H1 (cell line): Measurements from ENCODE around the gene GUCY1A2. TPM values are rescaled to one million over a fixed set of nuclear protein-coding genes. Genes with fewer than 3 reads are reported as not detected.

Experiments used
- CTCF ChIA-PET: fragments of 300-600 bp; sonication (Branson Sonifier 250); formaldehyde crosslinking; loops from one replicate; lab custom pipeline; 2021; ENCODE audit not compliant: partially characterized antibody; lab: Charles Lee
- POLR2A ChIA-PET: fragments of 300-600 bp; sonication (Branson Sonifier 250); formaldehyde crosslinking; loops from one replicate; lab custom pipeline; 2021; ENCODE audit warnings: inconsistent platforms; ENCODE audit not compliant: partially characterized antibody; lab: Charles Lee
- DNase-seq, 2 experiments: peaks; one replicate each; pipeline versions ENCODE4 v3.0.0 to v3.0.0-alpha.2; 2010 to 2022; ENCODE audit warnings: low spot score in 2 of 2, low read depth in 1 of 2, mixed read lengths in 1 of 2
- FAIRE-seq: peaks from 2 replicates; lab custom pipeline; 2011; peaks lifted over from hg19 to GRCh38; lab: Jason Lieb, UNC
- H2AFZ ChIP-seq: 2 replicates; pipeline ENCODE4 v1.8.1; 2012; ENCODE audit warnings: low read length, inconsistent platforms
- H2AK5ac ChIP-seq: 2 replicates; pipeline ENCODE4 v1.6.1; 2013; ENCODE audit warnings: low read depth, low read length
- H2BK120ac ChIP-seq: replicated peaks from 2 replicates; pipeline ENCODE3; 2013; ENCODE audit warnings: low read depth, low read length, inconsistent platforms
- H2BK12ac ChIP-seq: 2 replicates; pipeline ENCODE4 v1.6.1; 2013; ENCODE audit warnings: low read depth, low read length
- H2BK15ac ChIP-seq: 2 replicates; pipeline ENCODE4 v1.6.1; 2013; ENCODE audit warnings: low read length
- H2BK20ac ChIP-seq: 2 replicates; pipeline ENCODE4 v1.6.1; 2013; ENCODE audit warnings: low read length
- H2BK5ac ChIP-seq: 2 replicates; pipeline ENCODE4 v1.6.1; 2013; ENCODE audit warnings: low read depth, low read length
- H3K14ac ChIP-seq: 2 replicates; pipeline ENCODE4 v1.6.1; 2013; ENCODE audit warnings: inconsistent platforms; ENCODE audit not compliant: insufficient read length
- H3K18ac ChIP-seq: 2 replicates; pipeline ENCODE4 v1.6.1; 2013; ENCODE audit warnings: low read length; ENCODE audit errors: extremely low read depth
- H3K23ac ChIP-seq: 2 replicates; pipeline ENCODE4 v1.6.1; 2013; ENCODE audit warnings: inconsistent platforms; ENCODE audit not compliant: insufficient read length
- H3K23me2 ChIP-seq: 2 replicates; pipeline ENCODE4 v1.6.1; 2013; ENCODE audit warnings: low read depth, low read length
- H3K27ac ChIP-seq: 2 replicates; pipeline ENCODE4 v1.6.1; 2011; ENCODE audit warnings: low read depth, low read length, inconsistent platforms
- H3K27me3 ChIP-seq, 4 experiments: replicated peaks in 1 of 4; 1 replicate in 1 of 4; 2 replicates in 3 of 4; pipeline versions ENCODE4 v1.6.1 to v1.8.1; 2011 to 2013; ENCODE audit warnings: low read length in 3 of 4, mild to moderate bottlenecking in 3 of 4, inconsistent platforms in 2 of 4, mixed read lengths in 2 of 4, moderate library complexity in 1 of 4; ENCODE audit not compliant: control insufficient read depth in 3 of 4, insufficient read depth in 3 of 4; ENCODE audit errors: extremely low read depth in 1 of 4
- H3K36me3 ChIP-seq, 4 experiments: 2 replicates each; pipeline versions ENCODE4 v1.6.1 to v1.8.1; 2011 to 2013; ENCODE audit warnings: mild to moderate bottlenecking in 4 of 4, low read length in 3 of 4, moderate library complexity in 2 of 4, control low read depth in 1 of 4, inconsistent platforms in 1 of 4; ENCODE audit not compliant: insufficient read depth in 4 of 4, control insufficient read depth in 2 of 4
- H3K4ac ChIP-seq: replicated peaks from 2 replicates; pipeline ENCODE3; 2013; ENCODE audit warnings: low read length, low read depth, mixed read lengths, inconsistent platforms; ENCODE audit not compliant: insufficient read length
- H3K4me1 ChIP-seq, 4 experiments: replicated peaks in 1 of 4; 1 replicate in 1 of 4; 2 replicates in 3 of 4; pipeline versions ENCODE4 v1.6.1 to v1.8.1; 2011 to 2013; ENCODE audit warnings: low read length in 3 of 4, inconsistent platforms in 2 of 4, mixed read lengths in 1 of 4; ENCODE audit not compliant: insufficient read depth in 4 of 4, control insufficient read depth in 3 of 4
- H3K4me2 ChIP-seq, 2 experiments: 2 replicates each; pipeline versions ENCODE4 v1.6.1 to v1.8.1; 2011 to 2013; ENCODE audit warnings: low read depth in 2 of 2, low read length in 2 of 2, control low read depth in 1 of 2, inconsistent platforms in 1 of 2, mild to moderate bottlenecking in 1 of 2; ENCODE audit not compliant: insufficient read depth in 1 of 2
- H3K4me3 ChIP-seq, 4 experiments: fragments of 200-600, 300-600 bp in 1 of 4; sonication (generic), shearing (Covaris generic), sonication (Bioruptor Twin) in 1 of 4; 2 replicates each; pipeline versions ENCODE4 v1.5.1 to v1.8.1; 2011 to 2016; ENCODE audit warnings: low read length in 4 of 4, low read depth in 3 of 4, control low read depth in 2 of 4, inconsistent platforms in 2 of 4, mild to moderate bottlenecking in 2 of 4, mixed read lengths in 1 of 4, moderate library complexity in 1 of 4; ENCODE audit not compliant: insufficient read depth in 2 of 4; ENCODE audit errors: extremely low read depth in 1 of 4
- H3K56ac ChIP-seq: replicated peaks from 2 replicates; pipeline ENCODE3; 2013; ENCODE audit warnings: low read depth, mild to moderate bottlenecking, mixed read lengths, low read length, inconsistent platforms; ENCODE audit not compliant: insufficient read length
- H3K79me1 ChIP-seq: 2 replicates; pipeline ENCODE4 v1.6.1; 2013; ENCODE audit warnings: low read depth, low read length, control low read depth
- H3K79me2 ChIP-seq, 2 experiments: 2 replicates each; pipeline versions ENCODE4 v1.6.1 to v1.8.1; 2012 to 2013; ENCODE audit warnings: low read length in 2 of 2, mild to moderate bottlenecking in 2 of 2, inconsistent platforms in 1 of 2; ENCODE audit not compliant: insufficient read depth in 2 of 2, control insufficient read depth in 1 of 2
- H3K9ac ChIP-seq, 4 experiments: replicated peaks in 1 of 4; 1 replicate in 1 of 4; 2 replicates in 3 of 4; pipeline versions ENCODE4 v1.6.1 to v1.8.1; 2011 to 2013; ENCODE audit warnings: low read depth in 3 of 4, low read length in 3 of 4, control low read depth in 2 of 4, mild to moderate bottlenecking in 2 of 4, moderate library complexity in 2 of 4, inconsistent platforms in 1 of 4; ENCODE audit errors: extremely low read depth in 1 of 4
- H3K9me3 ChIP-seq, 2 experiments: 2 replicates each; pipeline versions ENCODE4 v1.6.1 to v1.8.1; 2012 to 2013; ENCODE audit warnings: mild to moderate bottlenecking in 2 of 2, moderate library complexity in 2 of 2, control low read depth in 1 of 2, inconsistent platforms in 1 of 2, low read depth in 1 of 2, low read length in 1 of 2, mixed read lengths in 1 of 2; ENCODE audit not compliant: insufficient read depth in 2 of 2
- H4K20me1 ChIP-seq, 2 experiments: replicated peaks in 1 of 2; 2 replicates each; pipeline versions ENCODE3 to v1.8.1; 2011 to 2013; ENCODE audit warnings: inconsistent platforms in 2 of 2, low read length in 2 of 2, mild to moderate bottlenecking in 1 of 2; ENCODE audit not compliant: insufficient read depth in 2 of 2, control insufficient read depth in 1 of 2
- H4K5ac ChIP-seq: 2 replicates; pipeline ENCODE4 v1.6.1; 2013; ENCODE audit warnings: low read length, low read depth, mixed read lengths, inconsistent platforms; ENCODE audit not compliant: insufficient read length
- H4K8ac ChIP-seq: 2 replicates; pipeline ENCODE4 v1.8.0; 2013; ENCODE audit warnings: mild to moderate bottlenecking, moderate library complexity, low read length, inconsistent platforms; ENCODE audit not compliant: insufficient read depth; ENCODE audit errors: extremely low read depth
- H4K91ac ChIP-seq: replicated peaks from 2 replicates; pipeline ENCODE3; 2013; ENCODE audit warnings: low read length, mixed read lengths, inconsistent platforms; ENCODE audit not compliant: insufficient read length
- EGR1 ChIP-seq: IDR thresholded peaks from 2 replicates; pipeline ENCODE4 v1.6.1; 2011; ENCODE audit warnings: low read depth, low read length, borderline replicate concordance
- SP1 ChIP-seq: IDR thresholded peaks from 2 replicates; pipeline ENCODE4 v1.6.1; 2011; ENCODE audit warnings: low read depth, low read length
- polyA plus RNA-seq, 7 experiments: library from polyadenylated mRNA; depleted of rRNA in 3 of 7; stranded (reverse) in 5 of 7; unstranded in 2 of 7; fragments of >200 nt in 5 of 7; fragments of 200-250 nt in 2 of 7; gene quantifications; 1 replicate in 5 of 7; 2 replicates in 1 of 7; 4 replicates in 1 of 7; pipeline versions ENCODE4 v1.2.1 to v1.2.3, GENCODE V29; 2011 to 2013; ENCODE audit warnings: missing spikeins in 2 of 7, mixed read lengths in 2 of 7
- total RNA-seq: library from RNA; stranded (reverse); fragmentation: NEBNext Ultra II Directional; extraction: Animal tissue kit (Norgen Biotek cat#: 25700); gene quantifications from 2 replicates; pipeline ENCODE4 v1.2.1, GENCODE V29; 2021

Gene GUCY1A2
- total and polyA plus RNA-seq, 2 of the 8 experiments (the other 6 are each of a cell fraction or from before 2014, with no cell fraction given), result 0.11 to 1.9 TPM

DNA sequence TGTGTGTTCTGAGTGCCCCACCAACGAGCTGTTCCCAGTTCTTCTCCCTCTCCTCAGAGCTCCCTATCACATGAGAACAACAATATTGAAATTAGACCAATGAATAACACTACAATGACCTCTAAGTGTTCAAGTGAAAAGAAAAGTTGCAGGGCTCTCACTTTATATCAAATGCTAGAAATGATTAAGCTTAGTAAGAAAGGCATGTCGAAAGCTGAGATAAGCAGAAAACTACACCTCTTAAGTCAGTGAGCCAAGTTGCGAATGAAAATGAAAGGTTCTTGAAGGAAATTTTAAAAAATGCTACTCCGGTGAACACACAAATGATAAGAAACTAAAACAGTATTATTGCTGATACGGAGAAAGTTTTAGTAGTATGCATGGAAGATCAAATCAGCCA, 199.8 kb downstream of the GUCY1A2 start (continued):
- TF ChIP-seq SP1 (no peak), EGR1 (no peak)

DNA sequence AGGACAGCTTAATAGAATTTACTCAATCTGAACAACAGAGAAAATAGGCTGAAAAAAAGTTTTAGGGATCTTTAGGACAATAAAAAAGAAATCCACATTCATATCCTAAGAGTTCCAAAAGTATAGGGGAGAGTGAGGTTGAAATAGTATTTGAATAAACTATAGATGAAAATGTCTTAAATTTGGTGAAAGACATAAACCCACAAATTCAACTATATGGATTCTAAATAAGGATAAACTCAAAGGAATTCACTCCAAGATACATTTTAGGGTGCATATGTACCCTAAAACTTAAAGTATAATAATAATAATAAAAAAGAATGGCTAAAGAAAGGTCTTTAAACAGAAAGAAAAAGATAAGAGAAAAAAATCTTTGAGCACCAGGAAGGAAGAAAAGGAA, 203.1 kb downstream of the GUCY1A2 start:
- H2BK15ac ChIP-seq, result no peak overlapping the region

More for the DNA sequence above, 203.1 kb downstream of the GUCY1A2 start:
- Histone ChIP-seq H3K9ac (no peak overlapping the region), H3K9me3 (no peaks in the 10 kb centered on the region), H4K91ac (no peak overlapping the region), H3K14ac (no peak overlapping the region), H2AFZ (no peak overlapping the region), H3K36me3 (no peaks in the 10 kb centered on the region), H3K27ac (no peak overlapping the region), H2BK120ac (no peak overlapping the region), H3K4me2 (no peak overlapping the region), H3K56ac (no peak overlapping the region), H3K27me3 (no peaks in the 10 kb centered on the region), H4K5ac (no peak overlapping the region), H3K18ac (no peak overlapping the region), H2BK12ac (no peak overlapping the region), H2BK20ac (no peak overlapping the region), H3K4ac (no peak overlapping the region), H3K4me3 (no peak overlapping the region), H3K79me1 (no peaks in the 10 kb centered on the region), H3K23me2 (no peaks in the 10 kb centered on the region), H2BK5ac (no peak overlapping the region), H4K20me1 (no peaks in the 10 kb centered on the region), H3K79me2 (no peaks in the 10 kb centered on the region), H3K4me1 (no peaks in the 10 kb centered on the region), H3K23ac (no peak overlapping the region), H4K8ac (no peak overlapping the region), H2AK5ac (no peak overlapping the region)
- FAIRE-seq, result no peak
- POLR2A ChIA-PET, result no interaction called here
- CTCF ChIA-PET, result no interaction called here
- DNase-seq, result no peak
